ENCODE results near the gene POU3F3.

POU3F3 gene

GRCh38 chr2:104855221-104856085, 1.5 kb downstream of the POU3F3 start:
- Histone ChIP-seq H3K9me2 (replicated peaks; ENCODE audit: control insufficient read depth, low read length) (no peaks in the 10 kb centered on the region), H3K4me3 (ENCODE audit: low read length) (no peak overlapping the region), H4K20me1 (ENCODE audit: control insufficient read depth, insufficient read depth, low read depth, low read length) (no peaks in the 10 kb centered on the region), H3K9me3 (ENCODE audit: control insufficient read depth, insufficient read depth, low read length) (0 out of 2 replicates have a peak, but pooled peaks cover 4% of the 10 kb centered on the region), H3K4me2 (ENCODE audit: low read length) (no peak overlapping the region), H3K27me3 (ENCODE audit: control insufficient read depth, low read length) (peaks cover 5% of the 10 kb centered on the region; the same call in 1 of the 2 replicates), H3K27ac (ENCODE audit: low read depth, low read length) (no peak overlapping the region), H3K36me3 (ENCODE audit: control insufficient read depth, low read length) (no peaks in the 10 kb centered on the region), H3F3A (ENCODE audit: control insufficient read depth, insufficient read depth) (no peaks in the 10 kb centered on the region), H3K4me1 (ENCODE audit: control insufficient read depth, low read length) (no peaks in the 10 kb centered on the region), H3K79me2 (ENCODE audit: control insufficient read depth, low read length) (no peaks in the 10 kb centered on the region)
- TF ChIP-seq EZH2phosphoT487 (IDR thresholded peaks at IDR 0.05; ENCODE audit: borderline replicate concordance, low read length) (no peak), CTCF (IDR thresholded peaks at IDR 0.05; ENCODE audit: low read depth, low read length, poor library complexity, severe bottlenecking) (no peak)

- Histone ChIP-seq H3K9me3 (ENCODE audit: control insufficient read depth, insufficient read depth, low read length) (0 out of 2 replicates have a peak, but pooled peaks cover 4% of the 10 kb centered on the region), H4K20me1 (ENCODE audit: control insufficient read depth, insufficient read depth, low read depth, low read length) (no peaks in the 10 kb centered on the region), H3K4me1 (ENCODE audit: control insufficient read depth, low read length) (no peaks in the 10 kb centered on the region), H3K27me3 (ENCODE audit: control insufficient read depth, low read length) (peaks cover 5% of the 10 kb centered on the region), H3K27ac (ENCODE audit: low read depth, low read length) (no peak overlapping the region), H3F3A (ENCODE audit: control insufficient read depth, insufficient read depth) (no peaks in the 10 kb centered on the region), H3K9me2 (replicated peaks; ENCODE audit: control insufficient read depth, low read length) (no peaks in the 10 kb centered on the region), H3K4me3 (ENCODE audit: low read length) (no peak overlapping the region), H3K4me2 (ENCODE audit: low read length) (no peak overlapping the region; the same call in 1 of the 2 replicates), H3K79me2 (ENCODE audit: control insufficient read depth, low read length) (no peaks in the 10 kb centered on the region), H3K36me3 (ENCODE audit: control insufficient read depth, low read length) (no peaks in the 10 kb centered on the region)
- no peak for TF ChIP-seq CTCF (IDR thresholded peaks at IDR 0.05; ENCODE audit: low read depth, low read length, poor library complexity, severe bottlenecking)
- TF ChIP-seq EZH2phosphoT487 (IDR thresholded peaks at IDR 0.05; ENCODE audit: borderline replicate concordance, low read length) = no peak
Observed at GRCh38 chr2:104856086-104856972, 2.4 kb downstream of the POU3F3 start.

- Histone ChIP-seq H3K4me1 (ENCODE audit: control insufficient read depth, low read length) (no peaks in the 10 kb centered on the region), H3K4me2 (ENCODE audit: low read length) (0 out of 2 replicates have a peak overlapping the region, but pooled peaks have one; percentile 11), H3K27ac (ENCODE audit: low read depth, low read length) (no peak overlapping the region), H3K9me2 (replicated peaks; ENCODE audit: control insufficient read depth, low read length) (no peaks in the 10 kb centered on the region), H3K4me3 (ENCODE audit: low read length) (no peak overlapping the region), H3K27me3 (ENCODE audit: control insufficient read depth, low read length) (peaks cover 6% of the 10 kb centered on the region), H3K79me2 (ENCODE audit: control insufficient read depth, low read length) (no peaks in the 10 kb centered on the region), H3K36me3 (ENCODE audit: control insufficient read depth, low read length) (no peaks in the 10 kb centered on the region), H4K20me1 (ENCODE audit: control insufficient read depth, insufficient read depth, low read depth, low read length) (no peaks in the 10 kb centered on the region), H3F3A (ENCODE audit: control insufficient read depth, insufficient read depth) (no peaks in the 10 kb centered on the region), H3K9me3 (ENCODE audit: control insufficient read depth, insufficient read depth, low read length) (0 out of 2 replicates have a peak, but pooled peaks cover 4% of the 10 kb centered on the region)
- TF ChIP-seq EZH2phosphoT487 (IDR thresholded peaks at IDR 0.05; ENCODE audit: borderline replicate concordance, low read length) = no peak
- no peak for TF ChIP-seq CTCF (IDR thresholded peaks at IDR 0.05; ENCODE audit: low read depth, low read length, poor library complexity, severe bottlenecking)
Observed at GRCh38 chr2:104856973-104857261, 3.0 kb downstream of the POU3F3 start.
